ENCODE results near the gene SLC35A2. TPM values are rescaled to one million over a fixed set of nuclear protein-coding genes. Genes with fewer than 3 reads are reported as not detected.
A peak's percentile ranks its signal among the peaks of the same experiment; 100 is the strongest.
"Not testable (repeated sequence)": the region's sequence is repeated elsewhere in the genome, so short reads cannot be mapped to it uniquely, and the experiment has no call there.

The SLC35A2 gene
- total RNA-seq, 1 donor from 2014 or later = 34.6 TPM

- Mint-ChIP-seq H3K9me3 (ENCODE audit: unreplicated experiment) (no peaks in the 10 kb centered on the region), H3K27ac (ENCODE audit: unreplicated experiment) (no peak overlapping the region), H3K27me3 (ENCODE audit: unreplicated experiment) (peaks cover 3% of the 10 kb centered on the region), H3K4me1 (ENCODE audit: unreplicated experiment) (no peaks in the 10 kb centered on the region), H3K4me3 (ENCODE audit: unreplicated experiment) (no peak overlapping the region), H3K36me3 (ENCODE audit: unreplicated experiment) (no peaks in the 10 kb centered on the region)
- no peak for DNase-seq (ENCODE audit: extremely low spot score, unreplicated experiment)
- TF ChIP-seq CTCF (IDR thresholded peaks at IDR 0.05) = no peak
Observed at GRCh38 chrX:48883729-48884128, 27.7 kb downstream of the SLC35A2 start.

GRCh38 chrX:48876944-48877343, 34.5 kb downstream of the SLC35A2 start:
- H3K4me3 Mint-ChIP-seq (ENCODE audit: unreplicated experiment); H3K9me3 Mint-ChIP-seq (ENCODE audit: unreplicated experiment); H3K36me3 Mint-ChIP-seq (ENCODE audit: unreplicated experiment); H3K4me1 Mint-ChIP-seq (ENCODE audit: unreplicated experiment); DNase-seq (ENCODE audit: extremely low spot score, unreplicated experiment); H3K27ac Mint-ChIP-seq (ENCODE audit: unreplicated experiment): not testable (repeated sequence)
- peaks cover 17% of the 10 kb centered on the region for H3K27me3 Mint-ChIP-seq (ENCODE audit: unreplicated experiment)

- DNase-seq (ENCODE audit: extremely low spot score, unreplicated experiment); H3K4me1 Mint-ChIP-seq (ENCODE audit: unreplicated experiment); H3K9me3 Mint-ChIP-seq (ENCODE audit: unreplicated experiment); H3K36me3 Mint-ChIP-seq (ENCODE audit: unreplicated experiment); H3K4me3 Mint-ChIP-seq (ENCODE audit: unreplicated experiment); H3K27ac Mint-ChIP-seq (ENCODE audit: unreplicated experiment): not testable (repeated sequence)
- H3K27me3 Mint-ChIP-seq (ENCODE audit: unreplicated experiment) = peaks cover 12% of the 10 kb centered on the region
Observed at GRCh38 chrX:48872017-48872416, 39.4 kb downstream of the SLC35A2 start.

GRCh38 chrX:48864210-48864609, 47.2 kb downstream of the SLC35A2 start:
- Mint-ChIP-seq H3K27me3 (ENCODE audit: unreplicated experiment) (peaks cover 5% of the 10 kb centered on the region), H3K4me1 (ENCODE audit: unreplicated experiment) (peaks cover 2% of the 10 kb centered on the region), H3K27ac (ENCODE audit: unreplicated experiment) (no peak overlapping the region), H3K36me3 (ENCODE audit: unreplicated experiment) (no peaks in the 10 kb centered on the region), H3K4me3 (ENCODE audit: unreplicated experiment) (no peak overlapping the region), H3K9me3 (ENCODE audit: unreplicated experiment) (peaks cover 8% of the 10 kb centered on the region)
- DNase-seq (ENCODE audit: extremely low spot score, unreplicated experiment) = no peak
- no peak for TF ChIP-seq CTCF (IDR thresholded peaks at IDR 0.05)

GRCh38 chrX:48854898-48855297, 56.5 kb downstream of the SLC35A2 start:
- no peaks in the 10 kb centered on the region for H3K4me1 Mint-ChIP-seq (ENCODE audit: unreplicated experiment)
- H3K36me3 Mint-ChIP-seq (ENCODE audit: unreplicated experiment) = no peaks in the 10 kb centered on the region
- peaks cover 11% of the 10 kb centered on the region for H3K9me3 Mint-ChIP-seq (ENCODE audit: unreplicated experiment)
- no peak overlapping the region for H3K4me3 Mint-ChIP-seq (ENCODE audit: unreplicated experiment)
- DNase-seq (ENCODE audit: extremely low spot score, unreplicated experiment) = no peak
- peaks cover 15% of the 10 kb centered on the region for H3K27me3 Mint-ChIP-seq (ENCODE audit: unreplicated experiment)
- H3K27ac Mint-ChIP-seq (ENCODE audit: unreplicated experiment) = no peak overlapping the region
- peak; percentile 29 for TF ChIP-seq CTCF (IDR thresholded peaks at IDR 0.05)

- H3K4me1 Mint-ChIP-seq (ENCODE audit: unreplicated experiment); H3K36me3 Mint-ChIP-seq (ENCODE audit: unreplicated experiment); DNase-seq (ENCODE audit: extremely low spot score, unreplicated experiment); H3K27ac Mint-ChIP-seq (ENCODE audit: unreplicated experiment); H3K4me3 Mint-ChIP-seq (ENCODE audit: unreplicated experiment): not testable (repeated sequence)
- peaks cover 11% of the 10 kb centered on the region for H3K9me3 Mint-ChIP-seq (ENCODE audit: unreplicated experiment)
- H3K27me3 Mint-ChIP-seq (ENCODE audit: unreplicated experiment) = peaks cover 15% of the 10 kb centered on the region
Observed at GRCh38 chrX:48854121-48854804, 57.2 kb downstream of the SLC35A2 start.

GRCh38 chrX:48853494-48853893, 58.0 kb downstream of the SLC35A2 start:
- not testable (repeated sequence) for DNase-seq (ENCODE audit: extremely low spot score, unreplicated experiment); H3K36me3 Mint-ChIP-seq (ENCODE audit: unreplicated experiment); H3K4me1 Mint-ChIP-seq (ENCODE audit: unreplicated experiment); H3K27ac Mint-ChIP-seq (ENCODE audit: unreplicated experiment); H3K4me3 Mint-ChIP-seq (ENCODE audit: unreplicated experiment)
- Mint-ChIP-seq H3K27me3 (ENCODE audit: unreplicated experiment) (peaks cover 19% of the 10 kb centered on the region), H3K9me3 (ENCODE audit: unreplicated experiment) (peaks cover 11% of the 10 kb centered on the region)

Other genes with a start within 250 kb of the SLC35A2 start
- gene WAS, start 227.8 kb downstream of the SLC35A2 start, total RNA-seq = 0.19 and 0.39 TPM in 2 replicates
- 4.5 and 5.1 TPM in 2 replicates for gene SUV39H1, start 214.9 kb downstream of the SLC35A2 start, total RNA-seq
- not detected in 2 replicates for gene GLOD5, start 149.9 kb downstream of the SLC35A2 start, total RNA-seq
- not detected in 2 replicates for gene GATA1, start 125.1 kb downstream of the SLC35A2 start, total RNA-seq
- 108 and 124 TPM in 2 replicates for gene HDAC6, start 109.6 kb downstream of the SLC35A2 start, total RNA-seq
- gene ERAS, start 85.1 kb downstream of the SLC35A2 start, total RNA-seq = not detected in 2 replicates
- 13.1 and 14.8 TPM in 2 replicates for gene PCSK1N, start 76.0 kb downstream of the SLC35A2 start, total RNA-seq
- gene TIMM17B, start 13.9 kb downstream of the SLC35A2 start, total RNA-seq = 45.6 and 50.0 TPM in 2 replicates
- 69.8 and 78.3 TPM in 2 replicates for gene PQBP1, start 13.7 kb downstream of the SLC35A2 start, total RNA-seq
- gene PIM2, start 7.4 kb upstream of the SLC35A2 start, total RNA-seq = 6.4 and 7.3 TPM in 2 replicates
- gene OTUD5, start 46.0 kb upstream of the SLC35A2 start, total RNA-seq = 54.9 and 57.4 TPM in 2 replicates
- 1.4 and 2.5 TPM in 2 replicates for gene KCND1, start 60.2 kb upstream of the SLC35A2 start, total RNA-seq
- 42.2 and 48.5 TPM in 2 replicates for gene GRIPAP1, start 90.6 kb upstream of the SLC35A2 start, total RNA-seq
- 44.7 and 51.8 TPM in 2 replicates for gene TFE3, start 131.7 kb upstream of the SLC35A2 start, total RNA-seq
- 8.5 and 9.6 TPM in 2 replicates for gene CCDC120, start 147.4 kb upstream of the SLC35A2 start, total RNA-seq
- 55.3 and 58.5 TPM in 2 replicates for gene PRAF2, start 162.4 kb upstream of the SLC35A2 start, total RNA-seq
- gene WDR45, start 168.2 kb upstream of the SLC35A2 start, total RNA-seq = 91.3 and 95.8 TPM in 2 replicates
- gene GPKOW, start 212.1 kb upstream of the SLC35A2 start, total RNA-seq = 23.3 and 23.9 TPM in 2 replicates

Data from osteocyte (in vitro differentiated cells).